WTC11 (cell line): ENCODE results near the gene HHAT. TPM values are rescaled to one million over a fixed set of nuclear protein-coding genes. Genes with fewer than 3 reads are reported as not detected.

Experiments used
- ATAC-seq: fragments of 200-7000 bp; cut with Tn5 transposase; 2 replicates; pipeline ENCODE4 v1.10.0; 2021; ENCODE audit warnings: mild to moderate bottlenecking, moderate library complexity
- CTCF ChIA-PET: fragments of 300-600 bp; sonication (Branson Sonifier 250); formaldehyde crosslinking; loops from one replicate; lab custom pipeline; 2021; ENCODE audit warnings: antibody characterized with exemption; lab: Charles Lee
- POLR2A ChIA-PET: fragments of 350-600 bp; sonication (Branson Sonifier 250); formaldehyde crosslinking; loops from one replicate; lab custom pipeline; 2021; ENCODE audit warnings: antibody characterized with exemption; lab: Charles Lee
- DNase-seq: peaks from one replicate; pipeline ENCODE4 v3.0.0; 2021; ENCODE audit warnings: low spot score
- H3K27ac Mint-ChIP-seq: 2 replicates; pipeline ENCODE4 v1.8.0; 2021; ENCODE audit warnings: mixed read lengths
- H3K27me3 Mint-ChIP-seq: 2 replicates; pipeline ENCODE4 v1.8.0; 2021; ENCODE audit warnings: low read depth, mild to moderate bottlenecking, moderate library complexity, mixed read lengths
- H3K36me3 Mint-ChIP-seq: 2 replicates; pipeline ENCODE4 v1.8.0; 2021; ENCODE audit warnings: mixed read lengths
- H3K4me1 Mint-ChIP-seq: 2 replicates; pipeline ENCODE4 v1.8.0; 2022; ENCODE audit warnings: mixed read lengths
- H3K4me3 Mint-ChIP-seq: 2 replicates; pipeline ENCODE4 v1.8.0; 2021; ENCODE audit warnings: mild to moderate bottlenecking, moderate library complexity, mixed read lengths
- H3K9me3 Mint-ChIP-seq: 2 replicates; pipeline ENCODE4 v1.8.0; 2021; ENCODE audit warnings: mixed read lengths
- ATF1 ChIP-seq: sonication (generic); formaldehyde crosslinking; IDR thresholded peaks from 2 replicates; pipeline ENCODE4 v1.8.1; 2023; ENCODE audit warnings: mild to moderate bottlenecking, moderate library complexity, missing genetic modification reagents
- EMX1 ChIP-seq: fragments of 250-450 bp; sonication (Bioruptor Pico); IDR thresholded peaks from 2 replicates; pipeline ENCODE4 v1.8.0; 2021; ENCODE audit warnings: mild to moderate bottlenecking
- ETV6 ChIP-seq: sonication (generic); formaldehyde crosslinking; IDR thresholded peaks from 2 replicates; pipeline ENCODE4 v1.8.1; 2022; ENCODE audit warnings: mild to moderate bottlenecking, missing genetic modification reagents
- HMGA2 ChIP-seq: fragments of 250-450 bp; sonication (Bioruptor Pico); IDR thresholded peaks from 2 replicates; pipeline ENCODE4 v1.4.0; 2021; ENCODE audit warnings: mild to moderate bottlenecking, moderate library complexity
- MXD4 ChIP-seq: fragments of 250-450 bp; sonication (Bioruptor Pico); IDR thresholded peaks from 2 replicates; pipeline ENCODE4 v1.8.0; 2021; ENCODE audit warnings: mild to moderate bottlenecking, moderate library complexity, borderline replicate concordance
- MYBL2 ChIP-seq: sonication (generic); formaldehyde crosslinking; IDR thresholded peaks from 2 replicates; pipeline ENCODE4 v1.8.1; 2023; ENCODE audit warnings: mild to moderate bottlenecking, moderate library complexity, missing genetic modification reagents
- NFE2L1 ChIP-seq: sonication (generic); formaldehyde crosslinking; IDR thresholded peaks from 2 replicates; pipeline ENCODE4 v1.8.1; 2023; ENCODE audit warnings: missing genetic modification reagents
- NR3C1 ChIP-seq: sonication (generic); formaldehyde crosslinking; conservative IDR thresholded peaks from 2 replicates; pipeline ENCODE4 v1.8.1; 2023; ENCODE audit warnings: low read depth, mild to moderate bottlenecking, missing genetic modification reagents
- OVOL2 ChIP-seq: fragments of 250-450 bp; sonication (Bioruptor Pico); IDR thresholded peaks from 2 replicates; pipeline ENCODE4 v1.9.0; 2021; ENCODE audit warnings: mild to moderate bottlenecking, borderline replicate concordance
- RELA ChIP-seq: sonication (generic); formaldehyde crosslinking; IDR thresholded peaks from 2 replicates; pipeline ENCODE4 v1.8.1; 2022; ENCODE audit warnings: missing genetic modification reagents, mild to moderate bottlenecking, borderline replicate concordance
- SMAD3 ChIP-seq: sonication (generic); formaldehyde crosslinking; IDR thresholded peaks from 2 replicates; pipeline ENCODE4 v1.8.0; 2022; ENCODE audit warnings: missing genetic modification reagents, mild to moderate bottlenecking, borderline replicate concordance
- TEAD4 ChIP-seq: sonication (generic); formaldehyde crosslinking; IDR thresholded peaks from 2 replicates; pipeline ENCODE4 v1.8.0; 2022; ENCODE audit warnings: mild to moderate bottlenecking, missing genetic modification reagents
- ZNF232 ChIP-seq: sonication (generic); formaldehyde crosslinking; IDR thresholded peaks from 2 replicates; pipeline ENCODE4 v1.8.0; 2022; ENCODE audit warnings: mild to moderate bottlenecking, missing genetic modification reagents
- ZNF263 ChIP-seq: sonication (generic); formaldehyde crosslinking; IDR thresholded peaks from 2 replicates; pipeline ENCODE4 v1.8.1; 2022; ENCODE audit warnings: low read depth, mild to moderate bottlenecking, moderate library complexity, missing genetic modification reagents
- ZNF396 ChIP-seq: fragments of 250-450 bp; sonication (Bioruptor Pico); IDR thresholded peaks from 2 replicates; pipeline ENCODE4 v1.8.0; 2021; ENCODE audit warnings: mild to moderate bottlenecking, moderate library complexity, borderline replicate concordance
- ZNF416 ChIP-seq: fragments of 250-450 bp; sonication (Bioruptor Pico); IDR thresholded peaks from 2 replicates; pipeline ENCODE4 v1.9.0; 2021; ENCODE audit warnings: mild to moderate bottlenecking, inconsistent platforms
- ZNF423 ChIP-seq: fragments of 250-450 bp; sonication (Bioruptor Pico); IDR thresholded peaks from 2 replicates; pipeline ENCODE4 v2.1.2; 2022; ENCODE audit warnings: mild to moderate bottlenecking, moderate library complexity
- ZNF671 ChIP-seq: fragments of 250-450 bp; sonication (Bioruptor Pico); IDR thresholded peaks from 2 replicates; pipeline ENCODE4 v1.8.0; 2021; ENCODE audit warnings: mild to moderate bottlenecking
- total RNA-seq: library from RNA; stranded (reverse); gene quantifications from 3 replicates; pipeline ENCODE4 v1.2.3, GENCODE V29; 2021
- TF ChIP-seq, protein P1 (sequence below): sonication (generic); formaldehyde crosslinking; IDR thresholded peaks from 2 replicates; pipeline ENCODE4 v1.8.1; 2023; ENCODE audit warnings: mild to moderate bottlenecking, missing genetic modification reagents, moderate library complexity
- TF ChIP-seq, protein P2 (sequence below): sonication (generic); formaldehyde crosslinking; IDR thresholded peaks from 2 replicates; pipeline ENCODE4 v1.8.1; 2023; ENCODE audit warnings: mild to moderate bottlenecking, missing genetic modification reagents
- TF ChIP-seq, protein P3 (sequence below): sonication (generic); formaldehyde crosslinking; IDR thresholded peaks from 2 replicates; pipeline ENCODE4 v1.8.1; 2023; ENCODE audit warnings: mild to moderate bottlenecking, moderate library complexity, missing genetic modification reagents
- TF ChIP-seq, protein P4 (sequence below): sonication (generic); formaldehyde crosslinking; IDR thresholded peaks from 2 replicates; pipeline ENCODE4 v1.8.0; 2022; ENCODE audit warnings: mild to moderate bottlenecking, missing genetic modification reagents
- TF ChIP-seq, protein P5 (sequence below): sonication (generic); formaldehyde crosslinking; IDR thresholded peaks from 2 replicates; pipeline ENCODE4 v1.8.1; 2023; ENCODE audit warnings: mild to moderate bottlenecking, missing genetic modification reagents, moderate library complexity
- TF ChIP-seq, protein P6 (sequence below): sonication (generic); formaldehyde crosslinking; IDR thresholded peaks from 2 replicates; pipeline ENCODE4 v1.8.1; 2023; ENCODE audit warnings: mild to moderate bottlenecking, missing genetic modification reagents, borderline replicate concordance

Gene HHAT
- total RNA-seq, 1 experiment from 2014 or later, result 0.39 TPM

DNA sequence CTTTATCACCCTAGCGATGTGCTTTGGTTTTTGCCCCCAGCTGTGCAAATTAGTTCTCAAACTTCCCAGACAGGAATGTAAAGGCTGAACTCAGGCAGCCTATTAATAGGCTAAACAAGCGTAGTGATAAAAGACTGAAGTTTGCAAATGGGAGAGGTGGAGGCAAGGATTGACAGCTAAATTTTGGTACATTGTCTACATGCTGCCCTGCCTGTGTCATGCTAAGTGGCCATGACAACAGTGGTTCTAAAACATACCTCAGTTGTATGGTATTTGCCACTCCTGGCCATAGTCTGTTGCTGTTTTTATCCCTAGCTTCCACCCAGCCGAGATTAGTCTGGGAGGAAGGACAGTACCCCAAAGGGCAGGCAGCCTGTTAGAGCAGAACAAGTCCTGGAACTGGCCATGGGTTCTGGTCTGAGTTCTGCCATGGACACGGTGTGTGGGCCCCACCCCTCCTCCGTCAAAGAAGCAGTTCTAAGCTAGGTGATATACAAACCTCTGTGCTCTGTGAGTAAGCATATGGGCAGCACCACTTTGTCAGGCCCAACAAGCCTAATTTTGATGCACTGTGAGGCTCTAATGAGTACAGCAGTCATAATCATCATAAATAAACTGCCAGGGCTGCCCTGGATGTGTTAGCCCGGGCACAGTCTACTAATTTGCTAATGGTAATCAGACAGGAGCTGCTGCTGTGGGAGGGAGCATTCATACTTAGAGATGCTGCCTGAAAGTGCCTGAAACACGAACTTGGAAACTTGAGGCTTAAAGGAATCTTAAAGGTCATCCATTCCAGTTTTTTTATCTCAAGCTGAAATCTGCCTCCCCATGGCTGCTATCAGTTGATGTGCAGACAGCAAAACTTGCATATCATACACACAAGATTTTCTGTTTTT, 177.1 kb downstream of the HHAT start (continued):
- TF ChIP-seq, protein P1, sequence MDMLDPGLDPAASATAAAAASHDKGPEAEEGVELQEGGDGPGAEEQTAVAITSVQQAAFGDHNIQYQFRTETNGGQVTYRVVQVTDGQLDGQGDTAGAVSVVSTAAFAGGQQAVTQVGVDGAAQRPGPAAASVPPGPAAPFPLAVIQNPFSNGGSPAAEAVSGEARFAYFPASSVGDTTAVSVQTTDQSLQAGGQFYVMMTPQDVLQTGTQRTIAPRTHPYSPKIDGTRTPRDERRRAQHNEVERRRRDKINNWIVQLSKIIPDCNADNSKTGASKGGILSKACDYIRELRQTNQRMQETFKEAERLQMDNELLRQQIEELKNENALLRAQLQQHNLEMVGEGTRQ (CRISPR knock-in tag), result no peak
- no peak for TF ChIP-seq ATF1 (CRISPR knock-in tag)

DNA sequence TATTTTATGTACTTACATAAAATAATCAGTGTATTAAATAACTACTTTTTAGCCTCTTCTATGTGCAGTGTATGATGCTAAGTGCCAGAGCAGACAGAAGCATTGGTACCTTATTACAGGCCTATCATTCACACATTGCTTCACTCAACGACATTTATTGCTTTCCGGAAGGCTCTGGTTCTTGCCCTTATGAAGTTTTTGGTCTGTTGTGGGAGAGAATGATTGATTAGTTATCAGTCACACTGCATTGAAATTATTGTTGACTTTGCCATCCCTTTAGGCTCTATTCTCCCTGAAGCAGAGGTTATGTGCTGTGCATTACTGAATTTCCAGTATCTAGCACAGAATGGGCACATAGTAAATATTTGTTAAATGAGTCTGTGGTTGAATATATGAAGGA, 178.0 kb downstream of the HHAT start:
- POLR2A ChIA-PET, result no interaction called here
- Mint-ChIP-seq H3K27me3 (no peaks in the 10 kb centered on the region), H3K9me3 (no peaks in the 10 kb centered on the region), H3K4me3 (no peak overlapping the region), H3K27ac (no peak overlapping the region), H3K4me1 (no peaks in the 10 kb centered on the region), H3K36me3 (no peaks in the 10 kb centered on the region)
- ATAC-seq, result no peak
- CTCF ChIA-PET, result no interaction called here
- TF ChIP-seq, protein P2, sequence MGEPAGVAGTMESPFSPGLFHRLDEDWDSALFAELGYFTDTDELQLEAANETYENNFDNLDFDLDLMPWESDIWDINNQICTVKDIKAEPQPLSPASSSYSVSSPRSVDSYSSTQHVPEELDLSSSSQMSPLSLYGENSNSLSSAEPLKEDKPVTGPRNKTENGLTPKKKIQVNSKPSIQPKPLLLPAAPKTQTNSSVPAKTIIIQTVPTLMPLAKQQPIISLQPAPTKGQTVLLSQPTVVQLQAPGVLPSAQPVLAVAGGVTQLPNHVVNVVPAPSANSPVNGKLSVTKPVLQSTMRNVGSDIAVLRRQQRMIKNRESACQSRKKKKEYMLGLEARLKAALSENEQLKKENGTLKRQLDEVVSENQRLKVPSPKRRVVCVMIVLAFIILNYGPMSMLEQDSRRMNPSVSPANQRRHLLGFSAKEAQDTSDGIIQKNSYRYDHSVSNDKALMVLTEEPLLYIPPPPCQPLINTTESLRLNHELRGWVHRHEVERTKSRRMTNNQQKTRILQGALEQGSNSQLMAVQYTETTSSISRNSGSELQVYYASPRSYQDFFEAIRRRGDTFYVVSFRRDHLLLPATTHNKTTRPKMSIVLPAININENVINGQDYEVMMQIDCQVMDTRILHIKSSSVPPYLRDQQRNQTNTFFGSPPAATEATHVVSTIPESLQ (CRISPR knock-in tag), result no peak
- TF ChIP-seq RELA (no peak), ZNF671 (no peak), NR3C1 (CRISPR knock-in tag) (no peak), OVOL2 (CRISPR knock-in tag) (no peak), HMGA2 (no peak), MXD4 (no peak), TEAD4 (CRISPR knock-in tag) (no peak), ETV6 (CRISPR knock-in tag) (no peak), MYBL2 (CRISPR knock-in tag) (no peak), SMAD3 (CRISPR knock-in tag) (no peak)
- TF ChIP-seq, protein P3, sequence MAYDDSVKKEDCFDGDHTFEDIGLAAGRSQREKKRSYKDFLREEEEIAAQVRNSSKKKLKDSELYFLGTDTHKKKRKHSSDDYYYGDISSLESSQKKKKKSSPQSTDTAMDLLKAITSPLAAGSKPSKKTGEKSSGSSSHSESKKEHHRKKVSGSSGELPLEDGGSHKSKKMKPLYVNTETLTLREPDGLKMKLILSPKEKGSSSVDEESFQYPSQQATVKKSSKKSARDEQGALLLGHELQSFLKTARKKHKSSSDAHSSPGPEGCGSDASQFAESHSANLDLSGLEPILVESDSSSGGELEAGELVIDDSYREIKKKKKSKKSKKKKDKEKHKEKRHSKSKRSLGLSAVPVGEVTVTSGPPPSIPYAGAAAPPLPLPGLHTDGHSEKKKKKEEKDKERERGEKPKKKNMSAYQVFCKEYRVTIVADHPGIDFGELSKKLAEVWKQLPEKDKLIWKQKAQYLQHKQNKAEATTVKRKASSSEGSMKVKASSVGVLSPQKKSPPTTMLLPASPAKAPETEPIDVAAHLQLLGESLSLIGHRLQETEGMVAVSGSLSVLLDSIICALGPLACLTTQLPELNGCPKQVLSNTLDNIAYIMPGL (CRISPR knock-in tag), result no peak
- TF ChIP-seq, protein P4, sequence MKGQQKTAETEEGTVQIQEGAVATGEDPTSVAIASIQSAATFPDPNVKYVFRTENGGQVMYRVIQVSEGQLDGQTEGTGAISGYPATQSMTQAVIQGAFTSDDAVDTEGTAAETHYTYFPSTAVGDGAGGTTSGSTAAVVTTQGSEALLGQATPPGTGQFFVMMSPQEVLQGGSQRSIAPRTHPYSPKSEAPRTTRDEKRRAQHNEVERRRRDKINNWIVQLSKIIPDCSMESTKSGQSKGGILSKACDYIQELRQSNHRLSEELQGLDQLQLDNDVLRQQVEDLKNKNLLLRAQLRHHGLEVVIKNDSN, result no peak
- TF ChIP-seq, protein P5, sequence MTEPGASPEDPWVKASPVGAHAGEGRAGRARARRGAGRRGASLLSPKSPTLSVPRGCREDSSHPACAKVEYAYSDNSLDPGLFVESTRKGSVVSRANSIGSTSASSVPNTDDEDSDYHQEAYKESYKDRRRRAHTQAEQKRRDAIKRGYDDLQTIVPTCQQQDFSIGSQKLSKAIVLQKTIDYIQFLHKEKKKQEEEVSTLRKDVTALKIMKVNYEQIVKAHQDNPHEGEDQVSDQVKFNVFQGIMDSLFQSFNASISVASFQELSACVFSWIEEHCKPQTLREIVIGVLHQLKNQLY (CRISPR knock-in tag), result no peak
- no peak for DNase-seq

DNA sequence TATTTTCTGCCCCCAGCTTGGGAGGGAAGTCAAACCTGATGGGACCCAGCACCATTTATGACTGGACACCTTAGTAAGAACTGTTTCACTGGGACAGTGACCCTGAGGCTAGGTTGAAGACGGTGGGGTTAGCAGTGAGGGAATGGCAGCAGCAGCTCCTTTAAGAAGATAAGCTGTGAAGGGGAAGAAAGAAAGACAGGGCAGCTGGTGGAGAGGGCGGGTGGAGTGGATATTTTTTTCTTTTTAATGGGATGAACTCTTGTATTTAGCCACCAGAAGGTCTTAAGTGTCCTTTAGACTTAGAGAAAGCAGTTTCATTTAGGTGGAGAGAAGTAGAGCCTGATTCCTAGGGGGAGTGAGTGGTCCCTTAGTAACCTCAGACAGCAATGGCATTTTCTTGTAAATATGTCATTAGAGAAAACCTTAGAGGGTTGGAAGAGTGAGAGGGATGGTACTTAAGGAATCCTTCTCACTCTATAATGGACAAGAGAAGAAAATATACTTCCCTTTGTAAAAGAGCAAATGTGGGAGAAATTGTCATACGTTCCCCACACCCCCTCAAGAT, 187.5 kb downstream of the HHAT start:
- H3K27me3 Mint-ChIP-seq, result no peaks in the 10 kb centered on the region
- POLR2A ChIA-PET, result no interaction called here
- TF ChIP-seq, protein P6, sequence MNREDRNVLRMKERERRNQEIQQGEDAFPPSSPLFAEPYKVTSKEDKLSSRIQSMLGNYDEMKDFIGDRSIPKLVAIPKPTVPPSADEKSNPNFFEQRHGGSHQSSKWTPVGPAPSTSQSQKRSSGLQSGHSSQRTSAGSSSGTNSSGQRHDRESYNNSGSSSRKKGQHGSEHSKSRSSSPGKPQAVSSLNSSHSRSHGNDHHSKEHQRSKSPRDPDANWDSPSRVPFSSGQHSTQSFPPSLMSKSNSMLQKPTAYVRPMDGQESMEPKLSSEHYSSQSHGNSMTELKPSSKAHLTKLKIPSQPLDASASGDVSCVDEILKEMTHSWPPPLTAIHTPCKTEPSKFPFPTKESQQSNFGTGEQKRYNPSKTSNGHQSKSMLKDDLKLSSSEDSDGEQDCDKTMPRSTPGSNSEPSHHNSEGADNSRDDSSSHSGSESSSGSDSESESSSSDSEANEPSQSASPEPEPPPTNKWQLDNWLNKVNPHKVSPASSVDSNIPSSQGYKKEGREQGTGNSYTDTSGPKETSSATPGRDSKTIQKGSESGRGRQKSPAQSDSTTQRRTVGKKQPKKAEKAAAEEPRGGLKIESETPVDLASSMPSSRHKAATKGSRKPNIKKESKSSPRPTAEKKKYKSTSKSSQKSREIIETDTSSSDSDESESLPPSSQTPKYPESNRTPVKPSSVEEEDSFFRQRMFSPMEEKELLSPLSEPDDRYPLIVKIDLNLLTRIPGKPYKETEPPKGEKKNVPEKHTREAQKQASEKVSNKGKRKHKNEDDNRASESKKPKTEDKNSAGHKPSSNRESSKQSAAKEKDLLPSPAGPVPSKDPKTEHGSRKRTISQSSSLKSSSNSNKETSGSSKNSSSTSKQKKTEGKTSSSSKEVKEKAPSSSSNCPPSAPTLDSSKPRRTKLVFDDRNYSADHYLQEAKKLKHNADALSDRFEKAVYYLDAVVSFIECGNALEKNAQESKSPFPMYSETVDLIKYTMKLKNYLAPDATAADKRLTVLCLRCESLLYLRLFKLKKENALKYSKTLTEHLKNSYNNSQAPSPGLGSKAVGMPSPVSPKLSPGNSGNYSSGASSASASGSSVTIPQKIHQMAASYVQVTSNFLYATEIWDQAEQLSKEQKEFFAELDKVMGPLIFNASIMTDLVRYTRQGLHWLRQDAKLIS (CRISPR knock-in tag), result no peak
- no peak for TF ChIP-seq EMX1 (CRISPR knock-in tag)
- no peak for TF ChIP-seq ZNF396 (CRISPR knock-in tag)
- no peak for TF ChIP-seq NFE2L1 (CRISPR knock-in tag)
- TF ChIP-seq ZNF423, result no peak
- TF ChIP-seq ZNF416 (CRISPR knock-in tag), result no peak
- no peak for TF ChIP-seq ZNF671
- no peak for TF ChIP-seq ZNF263
- TF ChIP-seq ZNF232 (CRISPR knock-in tag), result no peak

More for the DNA sequence above, 187.5 kb downstream of the HHAT start:
- ATAC-seq (no peak), DNase-seq (no peak)
- CTCF ChIA-PET, result interaction anchor here (1.3 kb wide), 1 partner anchor 20 kb away, joined by 4 read pairs; no protein-coding TSS in a partner anchor
- Mint-ChIP-seq H3K4me1 (no peaks in the 10 kb centered on the region), H3K9me3 (peaks cover 4% of the 10 kb centered on the region; the same call in 1 of the 2 replicates), H3K27ac (no peak overlapping the region), H3K36me3 (no peaks in the 10 kb centered on the region), H3K4me3 (no peak overlapping the region)
